Measurements from ENCODE around the gene BRINP3. TPM values are rescaled to one million over a fixed set of nuclear protein-coding genes. Genes with fewer than 3 reads are reported as not detected.

Gene BRINP3
- total RNA-seq, 1 donor from 2014 or later = not detected

DNA sequence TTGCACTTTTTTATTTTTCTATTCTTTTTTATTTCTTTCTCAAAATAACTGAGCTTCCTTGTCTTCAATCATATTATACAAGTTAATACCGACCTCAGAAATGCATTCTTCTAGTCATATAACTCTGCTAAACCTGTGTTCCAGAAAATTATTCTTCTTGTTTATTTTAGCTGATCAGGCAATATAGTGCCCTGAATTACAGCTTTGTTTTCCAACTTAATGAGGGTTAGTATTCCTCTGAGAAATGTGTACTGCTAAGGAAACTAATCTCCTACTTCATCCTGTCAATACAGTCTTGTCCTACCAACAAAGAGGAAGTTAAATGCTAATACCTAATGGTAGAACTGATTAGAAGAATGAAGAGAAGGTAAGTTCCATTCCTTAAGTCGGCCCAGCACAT lies 13.0 kb downstream of the BRINP3 start:
- DNase-seq (ENCODE audit: low read depth) (no peak), FAIRE-seq (no peak)
- H3K36me3 ChIP-seq (ENCODE audit: insufficient read depth, low read length) = no peaks in the 10 kb centered on the region
- no peaks in the 10 kb centered on the region for H3K4me1 ChIP-seq (ENCODE audit: insufficient read depth, low read length)
- no peaks in the 10 kb centered on the region for H3K79me2 ChIP-seq (ENCODE audit: insufficient read depth, low read length)
- Mint-ChIP-seq H3K9me3 (ENCODE audit: unreplicated experiment) (no peaks in the 10 kb centered on the region), H3K4me1 (ENCODE audit: low read depth, unreplicated experiment) (no peaks in the 10 kb centered on the region), H3K4me3 (ENCODE audit: unreplicated experiment) (no peak overlapping the region), H3K27ac (ENCODE audit: unreplicated experiment) (no peak overlapping the region), H3K27me3 (ENCODE audit: low read depth, unreplicated experiment) (no peaks in the 10 kb centered on the region), H3K36me3 (ENCODE audit: low read depth, unreplicated experiment) (no peaks in the 10 kb centered on the region)
- no peak overlapping the region for H3K4me3 ChIP-seq (ENCODE audit: insufficient read depth, low read depth, low read length)
- H3K9ac ChIP-seq (ENCODE audit: low read length) = no peak overlapping the region
- H3K4me2 ChIP-seq (ENCODE audit: low read length) = no peak overlapping the region
- H2AFZ ChIP-seq (ENCODE audit: low read depth, low read length) = no peak overlapping the region
- no peaks in the 10 kb centered on the region for H4K20me1 ChIP-seq (ENCODE audit: insufficient read depth, low read length)
- no peaks in the 10 kb centered on the region for H3K27me3 ChIP-seq (ENCODE audit: insufficient read depth, low read length)
- no peak overlapping the region for H3K27ac ChIP-seq (ENCODE audit: low read depth, low read length)
- H3K9me3 ChIP-seq (ENCODE audit: insufficient read depth, low read depth, low read length) = no peaks in the 10 kb centered on the region
- TF ChIP-seq, protein P1, sequence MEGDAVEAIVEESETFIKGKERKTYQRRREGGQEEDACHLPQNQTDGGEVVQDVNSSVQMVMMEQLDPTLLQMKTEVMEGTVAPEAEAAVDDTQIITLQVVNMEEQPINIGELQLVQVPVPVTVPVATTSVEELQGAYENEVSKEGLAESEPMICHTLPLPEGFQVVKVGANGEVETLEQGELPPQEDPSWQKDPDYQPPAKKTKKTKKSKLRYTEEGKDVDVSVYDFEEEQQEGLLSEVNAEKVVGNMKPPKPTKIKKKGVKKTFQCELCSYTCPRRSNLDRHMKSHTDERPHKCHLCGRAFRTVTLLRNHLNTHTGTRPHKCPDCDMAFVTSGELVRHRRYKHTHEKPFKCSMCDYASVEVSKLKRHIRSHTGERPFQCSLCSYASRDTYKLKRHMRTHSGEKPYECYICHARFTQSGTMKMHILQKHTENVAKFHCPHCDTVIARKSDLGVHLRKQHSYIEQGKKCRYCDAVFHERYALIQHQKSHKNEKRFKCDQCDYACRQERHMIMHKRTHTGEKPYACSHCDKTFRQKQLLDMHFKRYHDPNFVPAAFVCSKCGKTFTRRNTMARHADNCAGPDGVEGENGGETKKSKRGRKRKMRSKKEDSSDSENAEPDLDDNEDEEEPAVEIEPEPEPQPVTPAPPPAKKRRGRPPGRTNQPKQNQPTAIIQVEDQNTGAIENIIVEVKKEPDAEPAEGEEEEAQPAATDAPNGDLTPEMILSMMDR (IDR thresholded peaks at IDR 0.05; ENCODE audit: insufficient read depth, low read depth, low read length) = no peak
- TF ChIP-seq EZH2 (IDR thresholded peaks at IDR 0.05; ENCODE audit: insufficient read depth, low read length) = no peak

DNA sequence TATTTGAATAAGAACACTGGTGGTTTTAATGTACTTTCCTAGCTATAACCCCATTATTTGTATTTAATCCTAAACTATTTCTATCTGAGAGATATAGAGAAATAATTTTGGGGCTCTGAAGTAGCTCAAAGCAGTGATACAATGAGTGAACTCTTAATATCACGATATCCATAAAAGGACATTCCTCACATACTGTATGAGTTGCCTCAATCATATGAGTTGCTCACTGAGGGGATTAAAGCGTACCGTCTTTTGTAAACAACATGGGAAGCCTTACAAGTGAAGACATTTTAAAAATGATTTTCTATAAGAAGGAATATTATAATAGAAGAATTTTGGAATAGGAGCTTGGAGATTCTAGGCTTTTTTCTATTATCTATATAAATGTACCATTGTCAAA lies 21.5 kb downstream of the BRINP3 start:
- Histone ChIP-seq H3K27ac (ENCODE audit: low read depth, low read length) (no peak overlapping the region), H3K9me3 (ENCODE audit: insufficient read depth, low read depth, low read length) (no peaks in the 10 kb centered on the region), H3K27me3 (ENCODE audit: insufficient read depth, low read length) (no peaks in the 10 kb centered on the region), H3K4me2 (ENCODE audit: low read length) (no peak overlapping the region), H3K36me3 (ENCODE audit: insufficient read depth, low read length) (no peaks in the 10 kb centered on the region), H3K79me2 (ENCODE audit: insufficient read depth, low read length) (no peaks in the 10 kb centered on the region), H4K20me1 (ENCODE audit: insufficient read depth, low read length) (no peaks in the 10 kb centered on the region), H3K4me1 (ENCODE audit: insufficient read depth, low read length) (no peaks in the 10 kb centered on the region), H2AFZ (ENCODE audit: low read depth, low read length) (no peak overlapping the region), H3K9ac (ENCODE audit: low read length) (no peak overlapping the region), H3K4me3 (ENCODE audit: insufficient read depth, low read depth, low read length) (no peak overlapping the region)
- no peak overlapping the region for H3K27ac Mint-ChIP-seq (ENCODE audit: unreplicated experiment)
- no peaks in the 10 kb centered on the region for H3K27me3 Mint-ChIP-seq (ENCODE audit: low read depth, unreplicated experiment)
- no peaks in the 10 kb centered on the region for H3K9me3 Mint-ChIP-seq (ENCODE audit: unreplicated experiment)
- DNase-seq (ENCODE audit: low read depth) (no peak), FAIRE-seq (no peak)
- TF ChIP-seq, protein P1 (IDR thresholded peaks at IDR 0.05; ENCODE audit: insufficient read depth, low read depth, low read length) = no peak
- TF ChIP-seq EZH2 (IDR thresholded peaks at IDR 0.05; ENCODE audit: insufficient read depth, low read length) = no peak
- H3K4me1 Mint-ChIP-seq (ENCODE audit: low read depth, unreplicated experiment) = no peaks in the 10 kb centered on the region
- no peaks in the 10 kb centered on the region for H3K36me3 Mint-ChIP-seq (ENCODE audit: low read depth, unreplicated experiment)
- no peak overlapping the region for H3K4me3 Mint-ChIP-seq (ENCODE audit: unreplicated experiment)

DNA sequence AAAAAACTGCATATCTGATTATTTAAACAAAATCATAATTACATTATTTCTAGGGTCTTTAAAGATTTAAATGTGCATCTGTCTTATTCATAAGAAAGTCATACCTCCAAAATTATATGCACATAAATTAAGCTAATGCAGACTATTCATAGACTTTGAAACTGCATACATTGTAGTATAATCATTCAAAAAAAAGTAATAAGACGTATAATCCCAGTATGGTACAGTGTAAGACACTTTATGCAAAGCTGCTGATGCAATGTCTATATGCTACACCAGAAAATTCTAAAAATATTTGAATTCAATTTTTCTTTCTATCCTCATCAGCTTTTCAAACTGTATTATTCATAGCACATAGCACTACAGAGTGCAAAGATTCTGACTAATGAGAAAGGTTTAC lies 22.0 kb downstream of the BRINP3 start:
- no peaks in the 10 kb centered on the region for H4K20me1 ChIP-seq (ENCODE audit: insufficient read depth, low read length)
- no peaks in the 10 kb centered on the region for H3K4me1 Mint-ChIP-seq (ENCODE audit: low read depth, unreplicated experiment)
- no peak overlapping the region for H3K4me3 ChIP-seq (ENCODE audit: insufficient read depth, low read depth, low read length)
- no peak overlapping the region for H3K9ac ChIP-seq (ENCODE audit: low read length)
- H2AFZ ChIP-seq (ENCODE audit: low read depth, low read length) = no peak overlapping the region
- H3K27ac Mint-ChIP-seq (ENCODE audit: unreplicated experiment) = no peak overlapping the region
- no peaks in the 10 kb centered on the region for H3K4me1 ChIP-seq (ENCODE audit: insufficient read depth, low read length)
- H3K36me3 ChIP-seq (ENCODE audit: insufficient read depth, low read length) = no peaks in the 10 kb centered on the region
- H3K4me3 Mint-ChIP-seq (ENCODE audit: unreplicated experiment) = no peak overlapping the region
- H3K27me3 Mint-ChIP-seq (ENCODE audit: low read depth, unreplicated experiment) = no peaks in the 10 kb centered on the region
- H3K27ac ChIP-seq (ENCODE audit: low read depth, low read length) = no peak overlapping the region
- H3K79me2 ChIP-seq (ENCODE audit: insufficient read depth, low read length) = no peaks in the 10 kb centered on the region
- H3K9me3 ChIP-seq (ENCODE audit: insufficient read depth, low read depth, low read length) = no peaks in the 10 kb centered on the region
- no peaks in the 10 kb centered on the region for H3K9me3 Mint-ChIP-seq (ENCODE audit: unreplicated experiment)
- no peak overlapping the region for H3K4me2 ChIP-seq (ENCODE audit: low read length)
- no peaks in the 10 kb centered on the region for H3K27me3 ChIP-seq (ENCODE audit: insufficient read depth, low read length)
- no peak for TF ChIP-seq EZH2 (IDR thresholded peaks at IDR 0.05; ENCODE audit: insufficient read depth, low read length)
- TF ChIP-seq, protein P1 (IDR thresholded peaks at IDR 0.05; ENCODE audit: insufficient read depth, low read depth, low read length) = no peak
- DNase-seq (ENCODE audit: low read depth) (no peak), FAIRE-seq (no peak)
- H3K36me3 Mint-ChIP-seq (ENCODE audit: low read depth, unreplicated experiment) = no peaks in the 10 kb centered on the region

Measured in astrocyte (in vitro differentiated cells and primary cell).